Measurements from ENCODE around the gene SETD6.

SETD6 gene

DNA sequence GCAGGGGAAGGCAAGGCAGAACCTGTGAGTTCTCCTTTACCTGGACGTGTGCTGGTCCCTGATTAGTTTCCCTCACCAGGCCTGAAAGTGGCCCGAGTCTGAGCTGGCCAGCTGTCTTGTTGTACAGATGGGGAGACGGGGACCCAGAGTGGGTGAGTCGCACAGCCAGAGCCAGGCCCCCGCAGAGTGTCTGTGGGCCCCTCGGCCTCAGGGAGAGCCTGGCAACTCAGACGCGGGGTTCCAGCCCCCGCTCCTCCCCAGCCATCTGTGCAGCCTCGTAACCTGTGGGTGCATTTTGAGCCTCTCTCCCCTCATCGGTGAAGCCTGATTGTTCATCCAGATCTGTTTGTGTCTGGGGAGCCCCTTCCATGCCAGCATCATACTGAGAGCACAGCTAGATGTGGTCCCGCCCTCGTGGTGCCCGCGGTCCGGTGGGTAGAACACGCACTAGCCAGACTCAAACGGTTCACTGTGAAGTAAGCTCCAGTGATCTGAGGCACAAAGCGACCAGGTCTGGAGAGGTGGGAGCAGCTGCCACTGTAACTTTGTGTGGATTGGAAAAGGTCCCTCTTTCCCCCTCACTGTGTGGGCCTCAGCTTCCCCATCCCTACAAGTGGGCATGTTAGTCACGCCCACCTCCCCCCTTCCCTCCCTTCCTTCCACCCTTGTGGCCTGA lies 21.4 kb upstream of the SETD6 start:
- no peak for DNase-seq (ENCODE audit: low read depth in 2 of 2)

DNA sequence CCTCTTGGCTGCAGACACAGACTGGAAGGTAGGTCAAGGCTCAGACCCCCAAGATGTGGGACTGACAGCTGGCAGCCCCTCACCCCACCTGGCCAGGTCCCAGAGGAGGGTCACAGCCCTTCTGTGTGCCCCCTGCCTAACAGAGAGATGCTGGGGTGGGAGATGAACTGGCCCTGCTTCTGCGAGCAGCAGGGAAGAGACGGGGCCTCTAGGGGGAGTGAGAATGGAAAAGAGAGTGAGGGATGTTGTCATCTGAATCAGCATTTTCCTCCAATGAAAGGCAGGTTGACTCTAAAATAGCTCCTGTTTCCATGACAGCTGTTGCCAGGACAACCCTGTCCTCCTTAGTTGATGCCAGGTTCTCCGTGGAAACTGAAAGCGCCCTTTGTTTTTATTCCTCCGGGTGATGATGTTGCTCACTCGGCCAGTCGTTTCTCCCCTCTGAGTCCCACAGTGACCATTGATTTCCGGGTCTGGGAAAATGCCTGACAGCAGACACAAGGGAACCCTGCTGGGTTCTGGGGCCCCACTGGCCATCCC lies 20.3 kb upstream of the SETD6 start:
- DNase-seq (ENCODE audit: low read depth in 2 of 2), result no peak

DNA sequence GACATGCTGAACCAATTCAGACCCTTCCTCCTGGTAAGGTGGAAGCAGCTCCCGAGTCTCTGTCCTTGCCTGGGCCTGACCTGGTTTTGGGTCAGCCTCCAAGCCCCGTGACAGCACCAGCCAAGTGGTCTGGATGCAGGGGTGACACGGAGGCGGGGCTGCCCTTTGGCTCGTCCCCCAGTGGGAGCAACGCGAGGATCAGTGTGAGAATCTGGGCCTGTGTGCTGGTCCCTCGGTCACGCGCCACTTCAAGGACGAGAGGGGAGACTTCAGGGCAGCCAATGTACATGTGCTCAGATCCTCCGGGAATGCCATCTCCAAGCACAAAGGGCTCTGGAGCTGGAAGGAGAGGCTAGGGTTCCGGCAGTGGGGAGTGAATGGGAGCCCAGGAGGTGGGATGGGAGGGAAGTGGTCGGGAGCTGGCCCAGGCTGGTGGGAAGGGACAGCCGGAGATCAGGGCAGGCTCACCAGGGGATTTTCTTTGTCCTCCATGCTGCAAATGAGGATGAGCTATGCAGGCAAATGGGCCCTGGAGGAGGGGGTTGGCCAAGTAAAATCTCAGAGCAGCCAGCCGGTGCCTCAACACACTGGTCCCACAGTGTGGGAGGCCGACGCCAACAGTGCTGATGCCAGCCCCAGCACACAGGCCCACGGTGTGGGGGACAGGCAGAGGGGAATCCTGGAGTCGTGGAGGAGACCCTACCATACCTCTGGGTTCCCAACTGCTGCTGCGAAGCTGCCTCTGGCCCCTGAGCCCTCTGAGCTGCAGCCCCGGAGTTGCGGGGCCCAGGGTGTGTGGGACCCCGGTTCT lies 19.6 kb upstream of the SETD6 start:
- no peak for DNase-seq (ENCODE audit: low read depth in 2 of 2)

DNA sequence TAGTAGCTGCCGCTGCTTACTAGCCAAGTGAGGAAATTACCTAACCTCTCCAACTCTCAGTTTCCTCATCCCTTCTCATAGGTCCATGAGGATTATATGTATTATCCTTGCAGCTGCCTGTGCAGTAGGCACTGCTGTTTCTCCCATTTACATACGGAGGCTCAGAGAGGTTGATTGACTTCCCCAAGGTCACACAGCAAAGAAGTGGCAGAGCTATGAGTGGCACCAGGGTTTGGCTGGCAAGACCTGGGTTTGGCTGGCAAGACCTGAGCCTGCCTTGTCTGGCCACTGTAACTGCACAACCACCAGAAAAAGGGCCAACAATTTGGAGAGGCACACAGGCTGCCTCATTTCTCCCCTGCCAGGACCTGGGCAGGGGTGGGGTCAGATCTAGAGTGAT lies 17.8 kb upstream of the SETD6 start:
- DNase-seq (ENCODE audit: low read depth in 2 of 2), result no peak

DNA sequence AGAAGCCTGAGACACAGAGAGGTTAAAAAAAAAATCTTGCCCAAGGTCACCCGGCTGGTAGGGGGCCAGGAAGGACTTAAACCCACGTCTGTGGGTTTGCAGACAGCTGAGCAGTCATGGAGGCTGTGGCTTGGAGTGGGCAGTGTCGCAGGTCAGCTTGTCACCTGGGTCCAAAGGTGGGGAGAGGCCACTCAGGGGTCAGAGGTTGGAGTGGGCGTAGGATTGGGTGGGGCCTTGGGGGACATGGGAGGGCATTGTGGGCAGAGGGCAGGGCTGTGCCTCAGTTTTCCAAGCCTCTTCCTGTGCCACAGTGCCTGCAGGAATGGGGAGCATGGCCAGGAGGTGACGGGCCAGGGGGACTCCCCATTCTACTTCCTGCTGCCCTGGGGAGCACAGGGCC lies 17.4 kb upstream of the SETD6 start:
- no peak for DNase-seq (ENCODE audit: low read depth in 2 of 2)

DNA sequence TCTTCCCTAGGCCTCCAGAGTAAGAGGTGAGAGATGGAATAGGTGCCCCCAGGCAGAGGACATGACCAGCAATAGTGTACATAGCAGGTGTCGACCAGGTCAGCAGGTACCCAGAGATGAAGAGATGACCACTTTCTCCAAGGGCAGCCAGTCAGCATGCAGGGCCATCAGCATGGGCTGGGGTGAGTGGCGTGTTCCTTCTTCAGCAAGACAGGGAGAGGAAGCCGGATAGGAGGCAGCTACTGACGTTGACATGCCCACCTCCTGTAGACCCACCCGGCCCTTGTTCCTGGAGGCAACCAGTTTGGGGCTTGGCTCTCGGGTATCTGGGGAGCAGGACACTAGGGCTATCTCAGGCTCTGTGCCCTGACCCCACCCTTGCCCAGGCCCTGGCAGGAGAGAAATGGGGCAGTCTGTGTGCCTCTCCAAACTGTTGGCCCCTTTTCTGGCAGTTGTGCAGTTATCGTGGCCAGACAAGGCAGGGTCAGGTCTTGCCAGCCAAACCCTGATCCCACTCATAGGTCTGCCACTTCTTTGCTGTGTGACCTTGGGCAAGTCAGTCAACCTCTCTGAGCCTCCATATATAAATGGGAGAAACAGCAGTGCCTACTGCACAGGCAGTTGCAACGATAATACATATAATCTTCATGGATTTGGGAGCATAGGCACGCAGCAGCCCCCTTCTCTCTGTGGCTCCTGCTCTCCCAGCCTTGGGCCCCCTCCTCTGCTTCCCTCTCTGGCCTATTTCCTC lies 16.8 kb upstream of the SETD6 start:
- DNase-seq (ENCODE audit: low read depth in 2 of 2), result no peak

DNA sequence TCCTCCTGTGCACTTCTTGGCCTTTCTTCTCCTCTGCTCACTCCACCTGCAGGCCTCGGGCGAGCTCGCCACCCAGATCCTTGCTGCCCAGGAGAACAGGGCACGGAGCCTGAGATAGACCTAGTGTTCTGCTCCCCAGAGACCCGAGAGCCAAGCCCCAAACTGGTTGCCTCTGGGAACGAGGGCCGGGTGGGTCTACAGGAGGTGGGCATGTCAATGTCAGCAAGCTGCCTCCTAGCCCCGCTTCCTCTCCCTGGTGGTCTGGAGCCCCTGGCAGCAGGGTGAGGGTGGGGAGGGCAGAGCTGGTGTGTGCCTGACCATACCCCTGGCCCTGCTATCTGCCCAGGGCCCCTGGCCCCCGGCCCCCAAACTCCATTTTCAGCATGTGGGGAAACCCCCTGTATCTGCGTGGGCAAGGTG lies 16.2 kb upstream of the SETD6 start:
- DNase-seq (ENCODE audit: low read depth in 2 of 2), result no peak

DNA sequence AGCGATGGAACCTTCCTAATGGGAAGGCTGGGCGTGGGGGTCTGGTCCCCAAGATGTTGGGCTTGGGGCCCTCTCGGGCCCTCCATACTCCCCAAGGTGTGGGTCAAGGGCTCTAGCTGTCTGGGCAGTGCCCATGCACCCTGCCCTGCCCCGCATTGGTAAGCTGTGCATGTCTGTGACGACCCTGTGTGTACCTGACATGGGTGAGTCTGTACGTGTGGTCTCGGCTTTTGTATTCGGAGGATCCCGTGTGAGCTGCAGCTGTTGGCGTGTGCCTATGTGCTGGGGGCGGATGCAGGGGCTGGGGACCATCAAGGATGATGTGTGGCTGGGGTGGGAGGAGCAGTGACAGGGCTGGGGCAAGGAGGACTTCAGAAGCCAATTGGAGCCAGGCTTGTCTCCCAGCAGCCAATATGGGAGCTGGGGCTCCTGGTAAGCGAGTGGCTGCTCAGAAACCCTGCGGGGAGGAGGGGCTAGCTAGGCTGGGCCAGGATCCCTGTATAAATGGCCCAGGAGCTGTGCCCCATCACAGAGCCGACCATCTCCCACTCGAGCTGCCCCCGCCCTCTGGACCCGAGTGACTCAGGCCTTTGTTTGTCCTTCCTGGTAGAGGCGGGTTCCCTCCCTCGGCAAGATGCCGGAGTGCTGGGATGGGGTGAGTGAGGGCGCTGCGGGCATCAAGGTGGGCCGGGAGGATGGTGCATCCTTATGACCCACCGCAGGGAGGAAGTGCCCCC lies 15.5 kb upstream of the SETD6 start, which contains the start of gene NDRG4:
NDRG4 (plus strand) TSS at position 529 of the 737 bp plus-strand sequence; CDS start at position 635, 106 bp downstream.
- DNase-seq (ENCODE audit: low read depth in 2 of 2), result no peak

DNA sequence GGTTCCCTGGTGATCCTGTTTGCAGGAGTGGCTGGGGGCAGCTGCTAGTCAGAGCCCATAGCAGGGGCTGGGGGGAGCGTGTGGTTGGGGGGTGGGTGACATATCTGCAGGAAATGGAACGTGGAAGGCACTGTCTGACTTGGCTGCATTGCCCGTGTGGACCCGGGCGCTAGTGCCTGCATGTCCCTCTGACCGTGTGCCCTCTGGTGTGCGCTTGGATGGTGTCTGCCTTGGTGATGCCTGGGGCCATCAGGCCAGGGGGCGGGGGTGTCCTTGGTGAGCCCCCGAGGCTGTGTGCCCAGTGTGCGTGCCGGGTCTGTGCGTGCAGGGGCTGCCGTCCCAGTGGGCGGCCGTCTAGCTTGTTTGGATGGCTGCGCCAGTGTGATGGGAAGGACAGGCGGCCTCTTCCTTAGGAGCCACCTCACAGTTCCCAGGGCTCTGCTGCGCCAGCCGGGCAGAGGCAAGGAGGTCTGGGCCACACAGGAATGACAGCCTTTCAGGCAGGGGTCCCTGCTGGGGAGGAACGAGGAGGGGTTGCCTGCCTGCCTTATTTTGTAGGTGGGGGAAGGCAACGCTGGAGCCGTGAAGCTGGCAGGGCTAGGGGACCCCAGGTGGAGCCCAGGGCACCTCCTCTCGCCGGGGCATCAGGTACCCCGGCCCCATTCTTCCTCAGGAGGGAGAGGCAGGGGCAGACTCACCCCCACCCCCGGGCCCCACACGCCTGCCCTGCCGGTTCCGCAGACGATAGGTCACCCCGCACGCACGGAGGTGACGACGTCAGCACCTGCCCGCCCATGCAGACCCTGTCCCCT lies 14.7 kb upstream of the SETD6 start:
- no peak for DNase-seq (ENCODE audit: low read depth in 2 of 2)

DNA sequence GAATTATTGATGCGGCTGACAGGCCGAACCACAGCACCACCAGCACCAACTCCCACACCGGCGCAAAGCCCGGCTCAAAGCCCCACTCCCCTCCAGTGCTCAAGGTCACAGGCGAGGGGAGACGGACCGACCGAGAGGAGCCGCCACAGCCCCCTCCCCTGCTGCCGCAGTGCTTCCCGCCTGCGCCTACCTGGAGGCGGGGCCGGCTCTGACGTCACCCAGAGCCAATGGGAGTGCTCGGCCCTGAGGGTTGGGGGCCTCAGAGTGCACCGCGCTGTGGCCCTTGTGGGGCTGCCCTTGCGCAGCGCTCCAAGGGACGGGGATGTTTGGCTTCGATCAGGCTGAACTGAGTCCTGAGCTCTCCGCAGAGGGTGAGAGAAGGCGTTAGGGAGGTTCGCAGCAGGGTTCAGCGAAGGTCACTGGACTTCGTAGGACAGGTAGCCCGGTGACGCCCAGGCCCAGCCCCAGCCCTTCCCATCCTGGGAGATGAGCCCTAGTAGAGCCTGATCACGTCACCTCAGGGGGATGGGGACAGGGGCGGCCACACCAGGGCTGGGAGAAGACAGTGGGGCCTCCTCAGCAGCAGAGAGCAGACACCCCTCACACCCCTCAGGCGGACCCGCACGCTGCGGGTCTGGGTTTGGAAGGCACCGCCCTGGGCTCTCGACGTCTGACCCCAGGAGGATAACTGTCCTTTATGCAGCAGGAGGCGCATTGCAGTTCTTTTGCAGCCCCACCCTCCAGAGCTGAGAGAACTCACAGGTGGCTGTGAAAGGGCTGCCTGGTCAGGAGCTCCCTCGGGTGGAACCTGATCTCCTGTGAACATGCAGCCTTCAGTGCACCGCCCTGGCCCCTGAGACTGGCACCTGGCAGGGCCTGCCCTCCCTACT lies 13.8 kb upstream of the SETD6 start:
- no peak for DNase-seq (ENCODE audit: low read depth in 2 of 2)

DNA sequence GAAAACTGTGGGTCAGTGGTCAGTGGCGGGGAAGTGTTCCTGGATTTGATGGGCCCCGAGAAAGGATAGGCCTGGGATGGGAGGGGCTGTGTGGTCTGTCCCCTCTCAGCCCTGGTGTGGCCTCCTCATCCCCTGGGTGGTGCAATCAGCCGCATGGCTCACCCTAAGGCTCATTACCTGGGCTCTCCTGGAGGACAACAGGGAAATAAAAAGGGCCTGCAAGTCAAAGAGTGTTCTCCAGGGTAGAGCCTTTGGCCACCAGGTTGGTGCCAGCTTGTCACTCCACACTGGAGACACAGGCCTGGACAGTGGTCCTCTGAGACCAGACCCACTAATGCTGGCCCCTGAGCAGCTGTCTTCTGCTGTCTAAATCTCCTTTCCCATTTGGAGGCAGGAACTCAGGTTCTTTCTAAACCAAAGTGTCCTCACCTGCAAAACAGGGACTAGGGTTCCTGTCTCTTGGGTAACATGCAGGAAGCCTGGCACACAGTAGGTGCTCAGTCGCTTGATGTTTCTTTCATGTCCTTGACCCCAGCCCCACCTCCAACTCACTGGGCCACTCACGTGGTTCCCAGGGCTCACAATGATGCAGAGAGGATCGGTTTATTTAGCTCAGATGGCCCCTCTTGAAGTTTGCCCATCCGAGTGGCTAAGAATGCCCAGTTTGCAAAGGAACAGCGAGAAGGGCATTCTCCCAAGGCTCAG lies 12.9 kb upstream of the SETD6 start:
- no peak for DNase-seq (ENCODE audit: low read depth in 2 of 2)

DNA sequence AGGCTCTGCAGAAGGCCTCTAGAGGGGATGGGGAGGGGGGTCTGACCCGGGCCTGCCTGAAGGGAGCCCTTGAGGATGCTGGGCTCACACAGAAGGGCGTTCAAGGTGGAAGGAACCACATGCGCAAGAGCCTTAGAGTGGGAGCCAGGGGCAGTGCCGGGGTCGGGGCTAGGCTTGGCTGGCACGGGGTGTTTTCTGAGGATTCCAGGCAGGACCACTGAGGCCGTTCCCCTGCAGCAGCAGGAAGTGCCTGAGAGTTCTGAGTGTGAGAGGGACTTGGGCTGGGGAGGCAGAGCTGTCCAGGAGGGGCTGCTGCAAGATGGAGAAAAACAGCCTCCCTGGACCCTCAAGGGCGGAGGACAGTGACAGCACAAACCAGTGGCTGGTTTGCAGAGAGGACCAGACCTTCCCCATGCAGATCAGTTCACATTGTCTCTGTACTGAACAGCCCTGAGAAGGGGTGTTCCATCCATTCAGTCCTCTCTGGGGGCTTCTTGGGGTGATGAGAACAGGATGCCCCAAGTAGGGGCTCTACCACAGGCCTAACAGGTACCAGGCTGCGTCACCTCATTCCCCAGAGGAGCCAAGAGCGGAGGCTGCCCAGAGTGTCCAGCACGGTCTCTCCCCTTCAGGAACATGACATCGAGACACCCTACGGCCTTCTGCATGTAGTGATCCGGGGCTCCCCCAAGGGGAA lies 12.0 kb upstream of the SETD6 start:
- DNase-seq (ENCODE audit: low read depth in 2 of 2), result no peak

DNA sequence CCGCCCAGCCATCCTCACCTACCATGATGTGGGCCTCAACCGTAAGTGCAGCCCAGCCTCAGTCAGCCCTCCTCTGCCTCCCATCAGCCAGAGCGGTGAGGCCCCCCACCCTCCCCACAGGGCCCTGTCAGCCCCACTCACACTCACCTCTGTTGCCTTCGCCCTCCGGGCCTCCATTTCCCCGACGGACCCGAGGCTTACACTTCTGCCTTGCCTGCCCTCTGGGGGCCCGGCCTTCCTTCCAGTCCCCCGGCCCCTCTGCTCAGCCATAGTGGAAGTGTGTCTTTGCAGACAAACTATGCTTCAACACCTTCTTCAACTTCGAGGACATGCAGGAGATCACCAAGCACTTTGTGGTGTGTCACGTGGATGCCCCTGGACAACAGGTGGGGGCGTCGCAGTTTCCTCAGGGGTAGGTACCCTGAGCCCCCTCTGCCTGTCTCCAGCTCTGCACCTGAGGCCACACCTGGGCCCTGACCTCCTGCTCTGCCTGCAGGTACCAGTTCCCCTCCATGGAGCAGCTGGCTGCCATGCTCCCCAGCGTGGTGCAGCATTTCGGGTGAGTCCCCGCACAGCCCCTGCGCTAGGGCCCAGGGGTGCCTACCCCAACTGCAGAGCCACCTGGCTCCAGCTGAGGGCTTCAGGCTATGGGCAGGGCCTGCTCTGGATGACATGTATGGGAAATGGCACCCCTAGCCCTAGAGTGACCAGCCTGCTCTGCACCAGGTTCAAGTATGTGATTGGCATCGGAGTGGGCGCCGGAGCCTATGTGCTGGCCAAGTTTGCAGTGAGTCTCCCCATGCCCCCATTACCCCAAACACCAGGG lies 11.2 kb upstream of the SETD6 start:
- no peak for DNase-seq (ENCODE audit: low read depth in 2 of 2)

DNA sequence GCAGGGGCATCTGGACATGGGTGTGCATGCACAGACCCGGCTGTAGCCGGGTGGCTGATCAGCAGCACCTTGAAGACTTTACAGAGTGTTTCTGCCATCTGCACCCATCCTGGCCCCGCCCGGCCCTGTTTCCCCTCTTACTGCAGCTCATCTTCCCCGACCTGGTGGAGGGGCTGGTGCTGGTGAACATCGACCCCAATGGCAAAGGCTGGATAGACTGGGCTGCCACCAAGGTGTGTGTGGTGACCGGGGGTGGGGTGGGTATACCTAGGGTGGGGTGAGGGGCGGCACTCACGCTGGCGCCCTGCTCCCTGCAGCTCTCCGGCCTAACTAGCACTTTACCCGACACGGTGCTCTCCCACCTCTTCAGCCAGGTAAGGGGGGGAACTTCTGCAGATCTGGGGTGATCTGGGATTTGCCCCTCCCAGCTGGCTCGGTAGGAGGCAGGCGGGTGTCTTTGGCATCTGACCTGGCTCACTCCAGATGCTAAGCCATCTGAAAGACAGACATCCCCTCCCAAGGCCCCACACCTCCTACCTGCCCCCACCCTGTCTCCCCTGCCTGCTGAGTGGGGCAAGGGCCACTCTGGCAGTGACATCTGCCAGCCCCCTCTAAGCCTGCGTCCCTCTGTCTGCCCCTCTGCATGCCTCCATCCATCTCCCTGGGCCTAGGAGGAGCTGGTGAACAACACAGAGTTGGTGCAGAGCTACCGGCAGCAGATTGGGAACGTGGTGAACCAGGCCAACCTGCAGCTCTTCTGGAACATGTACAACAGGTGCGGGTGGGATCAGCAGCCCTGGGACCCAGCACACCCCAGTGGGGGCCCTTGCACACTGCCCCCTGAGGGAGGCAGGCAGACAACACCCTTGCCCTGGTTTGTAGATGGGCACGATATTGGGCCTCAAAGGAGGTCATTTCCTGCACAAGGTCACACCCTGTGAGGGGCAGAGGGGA lies 8.8 kb upstream of the SETD6 start:
- no peak for DNase-seq (ENCODE audit: low read depth in 2 of 2)

DNA sequence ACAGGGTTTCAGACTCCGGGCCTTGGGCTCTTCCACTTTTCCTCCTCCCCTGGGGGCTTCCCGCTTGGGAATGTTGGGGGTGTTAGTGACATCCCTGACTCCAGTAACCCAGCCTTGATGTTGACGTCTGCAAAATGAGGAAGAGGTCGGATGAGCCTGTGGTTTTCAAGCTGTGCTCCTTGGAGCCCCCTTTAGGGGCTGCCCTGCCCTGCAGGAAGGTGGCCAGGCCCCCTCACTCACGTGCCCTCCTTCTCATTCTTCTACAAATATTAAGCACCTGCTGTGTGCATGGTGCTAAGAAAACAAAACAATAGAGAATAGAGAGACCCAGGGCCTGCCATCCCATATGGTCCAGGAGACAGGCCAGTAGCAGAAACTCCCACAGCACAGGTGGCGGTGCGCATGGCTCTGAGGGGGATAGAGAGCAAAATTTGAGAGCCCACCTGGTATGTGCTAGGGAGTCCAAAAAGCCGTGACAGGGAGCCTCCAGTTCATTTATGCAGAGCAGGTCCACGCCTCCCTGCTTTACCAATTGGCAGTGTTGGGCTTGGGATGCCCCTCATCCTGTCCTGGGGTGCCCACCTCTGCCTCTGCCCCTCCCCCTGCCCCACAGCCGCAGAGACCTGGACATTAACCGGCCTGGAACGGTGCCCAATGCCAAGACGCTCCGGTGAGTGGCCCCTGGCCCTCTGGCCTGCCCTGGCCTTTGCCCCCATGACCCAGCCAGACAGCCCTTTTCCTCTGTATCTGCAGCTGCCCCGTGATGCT lies 7.9 kb upstream of the SETD6 start:
- no peak for DNase-seq (ENCODE audit: low read depth in 2 of 2)
